GM19324 (cell line): ENCODE results near the gene RASAL2.

Experiments used
- ATAC-seq: cut with Tn5 transposase; IDR thresholded peaks from one replicate; pipeline ENCODE4 v1.9.1; 2021; ENCODE audit warnings: mild to moderate bottlenecking, moderate library complexity; ENCODE audit not compliant: unreplicated experiment, low FRiP score

The RASAL2 gene

DNA sequence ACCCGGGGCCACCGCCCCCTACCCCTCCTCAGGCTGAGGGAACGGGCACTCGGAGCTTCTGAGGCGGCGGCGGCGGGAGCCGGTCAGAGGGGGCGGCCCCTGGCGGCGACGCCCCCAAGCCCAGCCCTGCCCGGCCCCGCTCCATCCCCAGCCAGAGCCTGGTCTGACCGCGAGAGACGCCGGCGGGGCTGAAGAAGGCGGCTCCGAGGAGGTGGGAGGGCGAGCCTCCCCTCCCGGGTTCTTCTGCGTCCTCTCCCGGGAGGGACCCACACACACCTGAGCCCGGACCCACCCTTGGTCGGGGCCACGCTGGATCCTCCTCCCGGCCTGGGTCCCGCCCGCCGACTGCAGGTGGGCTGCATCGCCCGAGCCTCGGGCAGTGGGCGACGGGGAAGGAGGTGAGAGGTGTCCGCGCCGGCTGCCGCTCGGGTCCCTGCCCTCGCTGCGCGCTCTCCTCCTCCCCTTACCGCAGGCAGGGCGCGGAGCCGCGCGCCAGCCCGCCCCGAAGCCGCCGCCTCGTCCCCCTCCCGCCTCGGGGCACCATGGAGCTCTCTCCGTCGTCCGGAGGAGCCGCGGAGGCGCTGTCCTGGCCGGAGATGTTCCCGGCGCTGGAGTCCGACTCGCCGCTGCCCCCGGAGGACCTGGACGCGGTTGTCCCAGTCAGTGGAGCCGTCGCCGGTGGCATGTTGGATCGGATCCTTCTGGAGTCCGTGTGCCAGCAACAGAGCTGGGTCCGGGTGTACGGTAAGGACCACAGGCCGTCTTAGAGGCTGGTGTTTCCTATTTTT, at the start of gene RASAL2:
TSS of gene RASAL2 (plus strand) at position 154 of the 788 bp plus-strand sequence. CDS start at position 543, 389 bp downstream.
- ATAC-seq: peak; percentile 63

DNA sequence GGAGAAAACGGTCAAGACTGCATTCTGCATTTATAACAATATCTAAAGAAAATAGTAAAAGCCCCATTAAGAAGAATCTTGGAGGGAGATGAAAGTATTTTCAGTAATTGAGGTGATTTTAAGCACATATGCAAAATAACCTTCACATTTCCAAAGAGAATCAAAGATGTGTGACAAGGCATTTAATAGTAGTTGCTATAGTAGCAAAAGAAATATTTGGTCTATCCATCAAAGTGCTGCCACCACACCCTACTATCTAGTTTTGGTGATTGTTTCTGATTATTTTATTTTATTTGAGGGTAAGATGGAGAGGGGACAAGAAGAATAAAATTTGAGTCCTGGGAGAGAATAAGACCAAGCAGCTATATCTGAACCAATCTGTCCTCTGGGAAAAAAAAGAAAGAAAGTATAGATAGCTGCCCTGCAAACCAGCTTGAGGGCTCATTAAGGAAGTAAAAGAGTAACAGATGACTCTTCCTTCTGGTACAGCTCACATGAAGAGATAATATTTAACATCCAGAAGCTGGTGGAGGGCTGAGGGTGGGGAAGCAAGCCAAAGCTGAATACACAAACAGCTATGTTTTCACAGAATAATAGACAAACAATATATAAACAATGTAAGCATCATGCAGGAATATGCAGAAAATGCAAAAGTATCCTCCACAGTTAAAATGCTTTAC, 47.2 kb upstream of the RASAL2 start:
- ATAC-seq: no peak

DNA sequence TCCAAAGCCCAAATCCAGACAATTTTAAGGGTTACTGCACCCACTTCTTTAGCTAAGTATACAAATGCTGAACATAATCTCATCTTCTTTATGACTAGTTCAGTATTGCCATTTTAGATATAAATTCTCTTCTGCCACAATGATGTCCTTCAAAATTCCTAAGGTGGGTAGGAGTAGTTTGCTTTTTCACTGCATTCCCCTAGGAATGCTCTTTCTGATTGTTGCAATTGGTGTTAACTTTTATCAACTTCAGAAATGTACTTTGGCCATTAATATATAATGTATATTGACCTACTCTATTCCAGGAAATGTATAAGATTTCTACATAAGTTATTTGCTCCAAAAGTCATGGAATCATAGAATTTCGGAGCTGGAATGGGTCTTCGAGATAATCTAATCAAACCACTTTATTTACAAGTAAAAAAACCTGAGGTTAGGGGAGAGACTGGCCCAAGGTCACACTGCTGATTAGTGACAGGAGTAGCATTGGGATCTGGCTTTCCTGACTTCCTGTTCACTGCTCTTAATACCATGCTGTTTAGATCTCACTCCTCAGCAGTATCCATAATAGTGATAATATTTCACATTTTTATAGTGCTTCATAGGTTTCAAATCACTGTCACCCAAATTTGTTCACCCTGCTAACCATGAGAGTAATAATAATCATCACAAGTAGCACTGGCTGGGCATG, 46.4 kb upstream of the RASAL2 start:
- no peak for ATAC-seq

DNA sequence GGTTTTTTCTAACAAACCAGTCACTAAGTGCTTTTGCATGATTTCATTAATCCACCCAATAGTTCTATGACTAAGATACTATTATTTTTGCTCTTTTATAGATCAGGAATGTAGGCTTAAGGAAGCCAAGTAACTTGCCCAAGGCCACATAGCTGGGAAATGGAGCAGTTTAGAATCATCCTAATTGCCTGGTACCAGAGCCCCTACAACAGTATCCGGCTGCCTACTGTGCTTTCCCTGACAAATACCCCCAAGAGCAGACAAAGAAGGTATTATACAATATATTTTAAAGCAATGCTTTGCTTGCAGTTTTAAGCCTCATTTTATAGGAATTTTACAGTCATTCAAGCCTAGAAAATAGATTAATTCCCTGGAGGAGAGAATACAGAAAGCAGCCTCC, 45.5 kb upstream of the RASAL2 start:
- ATAC-seq: no peak

DNA sequence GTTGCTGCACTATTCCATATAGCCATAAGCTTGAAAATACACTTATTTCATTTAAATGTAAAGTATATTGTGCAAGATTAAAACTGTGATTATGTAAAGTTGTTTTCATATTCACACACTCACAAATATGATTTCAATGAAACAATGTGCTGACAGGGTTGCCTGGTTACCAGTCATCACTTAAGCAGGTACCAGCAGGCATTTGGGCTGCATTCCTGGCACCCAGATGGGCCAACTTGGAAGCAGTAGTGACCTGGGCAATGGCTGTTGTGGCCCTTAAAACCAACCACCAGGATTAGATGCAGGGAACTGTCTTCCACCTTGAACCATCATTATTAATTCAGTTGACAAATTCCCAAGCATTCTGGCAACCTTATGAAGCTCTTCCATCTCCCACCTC, 45.0 kb upstream of the RASAL2 start:
- no peak for ATAC-seq

DNA sequence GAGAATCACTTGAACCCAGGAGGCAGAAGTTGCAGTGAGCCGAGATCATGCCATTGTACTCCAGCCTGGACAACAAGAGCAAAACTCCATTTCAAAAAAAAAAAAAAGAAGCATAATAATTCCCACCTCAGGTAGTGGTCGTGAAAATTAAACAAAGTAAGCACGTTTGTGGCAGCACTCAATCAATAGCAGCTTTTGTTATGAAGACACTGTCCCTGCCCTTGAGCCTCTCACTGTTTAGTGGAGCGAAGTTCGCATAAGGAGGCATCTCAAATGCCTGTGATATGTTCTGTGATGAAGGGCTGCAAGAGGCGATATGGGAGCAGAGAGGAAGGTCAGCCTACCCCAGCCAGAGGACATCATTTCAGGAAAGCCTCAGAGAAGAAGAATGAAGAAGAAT, 43.8 kb upstream of the RASAL2 start:
- ATAC-seq: no peak

DNA sequence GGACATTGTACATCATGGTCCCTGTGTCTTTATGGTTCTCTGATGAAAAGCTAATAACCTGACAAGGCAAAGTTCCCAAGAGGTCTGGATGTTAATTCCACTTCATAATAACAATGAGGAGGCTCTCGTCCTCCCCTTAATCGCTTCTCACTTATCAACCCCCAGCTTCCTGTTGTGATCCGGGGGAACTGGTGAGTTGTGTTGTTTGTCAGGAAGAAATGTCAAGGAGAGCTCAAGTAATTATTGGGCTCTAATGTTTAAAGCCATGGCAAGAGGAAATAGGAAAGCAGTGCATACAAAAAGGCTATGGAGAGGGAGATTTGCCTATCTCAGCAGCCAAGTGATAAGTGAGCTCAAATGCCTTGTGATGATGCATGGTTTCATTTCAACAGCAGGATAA, 42.8 kb upstream of the RASAL2 start:
- ATAC-seq: no peak

DNA sequence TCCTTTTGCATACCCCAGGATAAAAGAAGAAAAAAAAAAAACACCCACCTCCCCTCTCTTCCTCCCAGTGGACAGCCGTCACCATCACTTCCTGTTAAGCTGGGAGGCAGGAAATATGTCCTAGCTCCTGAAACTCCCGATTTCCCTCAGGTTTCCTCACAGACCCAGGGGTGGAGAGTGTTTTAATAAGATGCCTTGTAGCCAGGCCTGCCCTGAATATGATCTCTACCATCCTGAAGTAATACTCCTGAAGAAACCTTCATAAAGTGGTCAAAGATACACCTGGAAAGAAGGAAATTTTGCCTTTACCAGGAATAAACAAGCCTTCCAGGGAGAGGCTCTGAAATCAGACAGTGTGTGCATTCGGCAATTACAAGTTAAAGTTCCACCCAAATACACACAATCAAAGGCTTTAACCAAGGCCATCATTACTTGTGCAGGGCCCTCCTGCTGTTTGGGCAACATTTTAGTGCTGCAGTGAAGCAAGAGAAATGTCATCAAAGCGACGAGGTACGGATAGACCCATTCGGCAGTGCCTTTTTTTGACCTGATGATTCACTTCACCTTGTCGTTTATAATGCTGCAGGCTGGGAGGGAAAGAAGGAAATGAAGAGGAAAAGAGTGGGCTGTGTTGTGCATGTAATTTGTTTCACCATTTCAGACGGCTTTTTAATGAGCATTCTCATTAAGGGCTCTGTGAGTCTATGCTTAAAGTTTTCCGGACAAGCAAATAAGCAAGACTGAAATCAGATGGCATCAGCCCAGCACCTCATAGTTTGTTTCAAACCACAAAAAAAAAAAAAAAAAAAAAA, 41.0 kb upstream of the RASAL2 start:
- ATAC-seq: no peak

DNA sequence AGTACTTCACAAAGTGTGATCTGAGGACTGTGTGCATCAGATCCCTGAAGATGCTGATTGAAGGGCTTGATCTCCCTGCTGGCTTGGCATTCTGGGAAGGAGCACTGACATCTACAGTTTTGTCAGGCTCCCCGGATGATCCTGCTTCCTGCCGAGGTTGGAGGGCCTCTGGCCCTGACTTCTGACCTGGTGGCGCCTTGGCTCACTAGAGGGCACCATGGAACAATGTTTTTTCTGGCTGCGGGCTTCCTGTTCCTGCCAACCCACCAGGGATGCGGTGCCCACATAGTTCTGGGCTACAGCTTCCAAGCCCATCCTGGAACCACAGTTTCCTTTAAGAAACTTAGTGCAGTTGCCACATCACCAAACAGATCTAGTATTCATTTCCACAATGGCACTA, 38.8 kb upstream of the RASAL2 start:
- no peak for ATAC-seq

DNA sequence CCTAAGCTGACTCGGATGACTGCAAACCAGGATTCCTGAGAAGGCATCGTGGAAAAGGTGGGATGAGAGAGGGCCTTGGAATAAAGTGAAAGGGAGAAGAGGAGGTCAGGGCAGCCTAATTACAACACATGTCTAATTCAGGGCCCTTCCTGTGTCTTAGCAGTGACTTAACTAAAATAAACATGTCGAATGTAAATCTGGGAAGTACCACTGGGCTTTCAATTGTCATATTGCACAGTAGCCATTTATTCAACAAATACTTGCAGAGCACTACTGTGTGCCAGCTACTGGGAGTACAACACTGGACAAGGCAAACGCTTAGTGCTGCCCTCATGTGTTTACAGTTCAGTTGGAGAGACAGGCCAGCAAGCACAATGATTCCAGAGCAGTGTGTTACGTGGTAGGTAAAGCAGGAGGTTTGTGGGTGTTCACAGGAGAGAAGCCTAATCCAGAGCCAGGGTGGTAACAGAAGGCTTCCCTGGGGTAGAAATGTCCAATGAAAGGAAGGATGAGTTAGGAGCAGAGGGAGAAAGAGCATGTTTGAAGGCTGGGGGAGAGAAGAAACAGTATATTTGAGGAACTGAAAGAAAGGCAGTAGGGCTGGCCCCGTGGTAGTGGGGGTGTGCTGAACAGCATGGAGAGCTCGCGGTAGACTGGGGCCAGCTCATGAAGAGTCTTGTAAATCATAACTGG, 38.0 kb upstream of the RASAL2 start:
- ATAC-seq: peak; percentile 76

DNA sequence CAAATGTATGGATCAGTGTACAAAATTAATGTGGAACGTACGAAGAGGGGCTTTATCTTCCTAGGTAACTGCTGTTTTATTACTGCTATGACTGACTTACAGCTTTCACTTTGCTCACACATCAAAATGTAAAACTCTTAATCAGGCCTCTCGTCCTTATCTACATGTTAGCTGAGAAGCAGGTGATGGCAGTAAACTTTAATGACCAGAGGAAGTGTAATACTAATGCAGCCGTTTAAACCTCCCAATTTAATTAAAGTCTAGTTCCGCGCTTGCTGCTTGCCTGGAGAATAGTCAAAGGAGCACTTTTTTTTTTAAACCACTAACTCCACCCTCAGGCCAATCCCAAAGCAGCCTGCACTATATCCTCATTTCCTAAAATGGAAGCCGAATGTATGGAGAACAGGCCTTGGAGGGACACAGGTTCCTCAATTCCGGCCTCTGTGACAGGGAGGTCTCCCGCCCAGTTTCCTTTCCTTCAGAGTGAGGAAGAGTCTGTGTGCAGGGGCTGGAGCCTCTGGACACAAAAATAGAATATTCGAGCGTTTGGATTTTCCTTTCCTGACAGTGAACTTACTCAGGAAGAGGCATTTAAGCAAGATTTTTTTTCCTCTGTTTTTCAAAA, 36.7 kb upstream of the RASAL2 start:
- no peak for ATAC-seq

DNA sequence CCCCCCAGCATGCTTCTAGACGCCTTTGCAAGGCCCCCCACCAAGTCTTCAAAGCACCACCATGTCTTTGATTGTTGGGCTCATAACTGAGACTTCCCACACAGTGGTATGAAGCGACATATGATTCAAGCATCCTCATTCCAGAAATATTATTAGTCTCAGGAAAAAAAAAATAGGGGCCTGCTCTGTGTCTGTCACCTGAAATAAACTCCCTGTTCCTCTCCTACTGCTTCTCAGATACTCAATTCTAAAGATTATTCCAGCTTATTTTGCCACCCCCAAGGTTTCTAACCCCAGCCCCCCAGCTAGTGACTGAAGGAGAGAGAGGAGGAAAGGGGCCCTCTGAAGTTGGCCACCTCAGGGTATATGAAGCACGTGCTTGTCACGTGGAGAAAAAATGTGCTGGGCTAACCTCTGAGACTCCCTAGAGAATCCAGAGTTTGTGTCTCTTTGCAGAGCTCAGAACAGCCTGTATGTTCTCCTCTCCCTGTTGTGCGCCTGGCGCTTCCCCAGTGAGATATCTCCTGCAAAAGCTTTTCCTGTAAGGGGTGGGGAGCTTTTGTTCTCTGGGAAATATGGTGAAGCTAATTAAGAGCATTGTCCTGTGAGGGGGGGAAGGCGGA, 35.9 kb upstream of the RASAL2 start:
- no peak for ATAC-seq

DNA sequence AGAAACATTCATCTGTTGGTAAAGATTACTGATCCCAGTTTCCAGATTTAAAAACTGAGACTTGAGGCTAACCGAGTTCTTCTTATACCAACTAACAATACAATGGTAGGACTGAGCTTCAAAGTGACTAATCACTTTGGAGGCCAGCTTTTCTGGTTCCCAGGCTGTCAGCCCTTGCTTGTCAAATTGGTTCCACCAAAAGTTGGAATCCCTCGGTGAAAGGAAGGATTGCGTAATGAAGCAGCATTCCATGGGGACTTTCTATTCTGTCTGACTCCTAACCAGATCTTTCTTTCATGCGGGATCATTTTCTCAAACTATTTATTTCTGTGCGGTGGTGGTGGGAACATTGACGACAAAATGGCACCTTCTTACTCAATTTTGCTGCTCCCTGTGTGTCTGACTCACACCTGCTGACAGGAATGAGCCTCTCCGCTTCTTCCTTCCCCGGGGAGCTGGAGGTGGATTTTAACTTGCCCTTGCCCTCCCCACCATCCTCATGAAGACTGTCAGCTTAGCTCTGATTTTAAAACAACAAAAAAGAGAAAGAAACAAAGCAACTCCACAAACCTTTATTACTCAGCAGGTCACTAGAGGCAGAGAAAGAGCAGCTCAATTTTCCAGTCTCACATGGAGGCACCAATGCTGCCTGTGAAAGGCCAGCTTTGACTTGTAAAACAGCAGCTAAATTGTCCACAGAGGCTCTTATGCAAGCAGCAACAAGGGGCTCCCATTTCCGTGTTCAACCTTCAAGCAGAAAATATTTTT, 32.9 kb upstream of the RASAL2 start:
- no peak for ATAC-seq

DNA sequence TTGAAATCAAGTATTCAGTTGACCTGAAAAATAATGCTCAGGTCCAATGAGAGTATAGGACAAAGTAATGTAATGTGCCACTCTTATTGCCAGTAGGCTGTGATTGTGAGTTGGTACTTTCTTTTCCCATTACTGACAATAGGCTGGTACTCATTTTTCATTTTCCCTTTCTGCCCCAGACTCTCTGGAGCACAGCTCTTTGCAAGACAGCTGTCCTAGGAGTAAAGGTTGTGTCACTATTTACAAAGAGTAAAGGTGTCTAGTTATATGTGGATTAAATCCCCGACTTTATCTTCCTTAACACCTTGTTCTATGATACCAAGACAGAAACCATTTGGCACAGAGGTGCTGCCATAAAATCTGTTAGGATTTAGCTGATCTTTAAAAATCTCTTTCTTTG, 32.3 kb upstream of the RASAL2 start:
- ATAC-seq: no peak

DNA sequence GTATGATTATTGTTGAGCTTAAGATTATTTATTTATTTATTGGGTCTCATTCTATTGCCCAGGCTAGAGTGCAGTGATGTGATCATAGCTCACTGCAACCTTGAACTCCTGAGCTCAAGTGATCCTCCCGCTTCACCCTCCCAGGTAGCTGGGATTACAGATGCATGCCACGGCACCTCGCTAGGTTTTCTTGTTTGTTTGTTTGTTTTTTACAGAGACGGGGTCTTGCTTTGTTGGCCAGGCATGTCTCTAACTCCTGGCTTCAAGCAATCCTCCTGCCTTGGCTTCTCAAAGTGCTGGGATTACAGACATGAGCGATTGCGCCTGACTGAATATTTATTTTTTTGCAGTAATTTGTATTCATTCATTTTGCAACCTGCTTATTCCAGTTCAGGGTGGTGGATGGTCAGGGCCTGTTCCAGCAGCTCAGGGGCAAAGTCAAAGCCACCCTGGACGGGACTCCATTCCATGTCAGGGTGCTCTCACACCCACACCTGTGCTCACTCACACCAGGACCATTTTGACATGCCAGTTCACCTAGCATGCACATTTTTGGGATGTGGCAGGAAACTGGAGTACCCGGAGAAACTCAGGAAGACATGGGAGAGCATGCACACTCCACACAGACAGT, 29.6 kb upstream of the RASAL2 start:
- no peak for ATAC-seq

DNA sequence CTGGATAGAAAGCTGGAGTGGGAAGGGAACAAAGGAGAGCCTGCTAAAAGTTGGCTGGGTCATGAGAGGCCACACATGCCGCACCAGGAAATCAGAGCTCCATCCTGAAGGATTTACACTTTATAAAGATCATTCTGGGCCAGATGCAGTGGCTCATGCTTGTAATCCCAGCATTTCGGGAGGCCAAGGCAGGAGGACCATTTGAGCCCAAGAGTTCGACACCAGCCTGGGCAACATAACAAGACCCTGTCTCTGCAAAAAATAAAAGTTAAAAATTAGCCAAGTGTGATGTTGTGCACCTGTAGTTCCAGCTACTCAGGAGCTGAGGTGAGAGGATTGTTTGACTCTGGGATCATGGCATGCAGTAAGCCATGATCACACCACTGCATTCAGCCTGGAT, 28.7 kb upstream of the RASAL2 start:
- no peak for ATAC-seq

DNA sequence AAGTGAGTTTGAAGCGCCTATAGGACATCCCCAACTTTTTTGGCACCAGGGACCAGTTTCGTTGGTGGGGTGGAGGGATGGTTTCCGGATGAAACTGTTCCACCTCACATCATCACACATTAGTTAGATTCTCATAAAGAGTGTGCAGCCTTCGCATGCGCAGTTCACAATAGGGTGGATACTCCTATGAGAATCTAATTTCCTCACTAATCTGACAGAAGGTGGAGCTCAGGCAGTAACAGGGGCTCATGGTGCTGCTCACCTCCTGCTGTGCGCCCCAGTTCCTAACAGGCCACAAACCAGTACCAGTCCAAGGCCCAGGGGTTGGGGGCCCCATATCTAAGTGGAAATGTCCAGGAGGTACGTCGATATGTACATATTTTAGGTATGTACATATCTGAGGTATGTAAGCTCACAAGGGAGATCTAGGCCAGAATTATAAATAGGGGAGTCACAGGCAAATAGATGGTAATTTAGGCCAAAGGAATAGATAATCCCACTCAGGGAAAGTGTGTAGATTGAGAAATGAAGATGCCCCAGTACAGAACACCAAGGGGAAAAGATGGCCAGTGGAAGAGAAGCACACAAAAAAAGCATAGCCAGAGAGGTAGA, 27.5 kb upstream of the RASAL2 start:
- ATAC-seq: no peak
